Lower leg skin (tissue), 3 donors: ENCODE data around the gene TMEM62.

ENCODE experiments used
- CTCF ChIP-seq, 3 donors: fragments of 450-650 bp; IDR thresholded peaks; one replicate each; pipeline ENCODE4 v1.5.1; 2016; ENCODE audit warnings: antibody characterized with exemption in 3 of 3, mild to moderate bottlenecking in 3 of 3, moderate library complexity in 2 of 3
- POLR2A ChIP-seq, 2 donors: fragments of 450-650 bp; IDR thresholded peaks; one replicate each; pipeline ENCODE4 v1.6.1; 2016 to 2017; ENCODE audit warnings: antibody characterized with exemption in 2 of 2, mild to moderate bottlenecking in 1 of 2, moderate library complexity in 1 of 2

- TF ChIP-seq POLR2A (IDR thresholded peaks at IDR 0.05), result no peak
- no peak for TF ChIP-seq CTCF (IDR thresholded peaks at IDR 0.05)
These were observed 73.6 kb downstream of the TMEM62 start for GRCh38 chr15:43207024-43207423.
